ENCODE measurements around the gene C18orf63. TPM values are rescaled to one million over a fixed set of nuclear protein-coding genes. Genes with fewer than 3 reads are reported as not detected.

The C18orf63 gene
- total RNA-seq: not detected
- long read RNA-seq: 0 reads

DNA sequence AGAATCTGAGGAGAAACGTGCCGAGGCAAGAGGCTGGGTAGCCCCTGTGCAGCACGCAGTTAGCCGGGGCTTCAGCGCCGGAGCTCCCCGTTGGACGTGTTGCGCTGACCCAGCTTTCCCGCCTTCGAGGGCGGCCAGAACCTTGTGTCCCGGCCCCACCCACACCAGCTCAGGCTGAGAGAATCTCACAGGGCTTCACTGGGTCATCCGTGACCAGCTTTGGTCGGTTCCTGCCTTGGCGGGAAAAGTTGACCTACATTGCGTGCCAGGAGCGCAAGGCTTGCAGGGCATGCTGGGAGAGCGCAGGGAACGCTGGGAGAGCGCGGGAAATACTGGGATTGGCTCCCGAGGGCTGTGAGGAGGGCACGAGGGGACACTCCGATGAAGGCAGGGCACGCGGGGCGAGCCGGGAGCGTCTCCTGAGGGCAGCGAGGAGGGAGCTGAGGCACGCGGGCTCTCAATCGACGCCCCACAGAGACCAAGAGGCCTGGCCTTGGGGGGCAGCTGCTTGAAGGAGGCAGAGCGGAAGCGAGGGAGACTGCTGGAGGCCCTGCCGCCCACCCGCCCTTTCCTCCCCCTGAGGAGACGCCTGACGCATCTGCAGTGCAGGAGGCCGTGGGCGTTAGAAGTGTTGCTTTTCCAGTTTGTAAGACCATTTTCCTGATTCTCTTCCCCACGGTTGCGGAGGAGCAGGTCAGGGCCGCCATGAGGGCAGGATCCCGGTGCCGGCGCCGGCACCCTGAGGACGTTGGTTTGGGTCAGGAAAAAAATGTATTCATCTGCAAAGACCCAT is at the start of gene C18orf63:
Gene C18orf63 (plus strand): TSS at position 376 of the 793 bp plus-strand sequence. CDS start 2,027 bp downstream, outside the sequence.
- intact Hi-C loops (cut with DNase I): no loop called here
- ATAC-seq (no peak), DNase-seq (no peak)

DNA sequence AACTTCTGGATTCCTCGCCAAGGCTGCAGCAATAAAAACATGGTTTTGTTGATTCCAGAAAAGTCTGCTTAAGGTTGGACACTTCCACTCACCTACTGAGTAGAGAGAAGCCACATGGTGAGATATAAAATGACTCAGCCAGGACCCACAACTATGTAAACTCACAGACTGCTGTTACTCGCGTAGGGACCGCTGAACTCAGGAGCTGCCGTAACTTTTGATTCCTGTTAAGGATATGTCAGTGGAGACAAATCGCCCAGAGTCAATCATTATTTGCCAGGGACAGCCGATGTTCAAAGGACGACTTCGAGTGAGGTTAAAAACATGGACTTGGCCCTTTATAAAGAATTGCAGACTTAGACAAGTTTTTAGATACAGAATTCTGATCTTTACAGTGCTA is 49.5 kb upstream of the C18orf63 start:
- intact Hi-C loops (cut with DNase I): no loop called here
- ATAC-seq (no peak), DNase-seq (no peak)

DNA sequence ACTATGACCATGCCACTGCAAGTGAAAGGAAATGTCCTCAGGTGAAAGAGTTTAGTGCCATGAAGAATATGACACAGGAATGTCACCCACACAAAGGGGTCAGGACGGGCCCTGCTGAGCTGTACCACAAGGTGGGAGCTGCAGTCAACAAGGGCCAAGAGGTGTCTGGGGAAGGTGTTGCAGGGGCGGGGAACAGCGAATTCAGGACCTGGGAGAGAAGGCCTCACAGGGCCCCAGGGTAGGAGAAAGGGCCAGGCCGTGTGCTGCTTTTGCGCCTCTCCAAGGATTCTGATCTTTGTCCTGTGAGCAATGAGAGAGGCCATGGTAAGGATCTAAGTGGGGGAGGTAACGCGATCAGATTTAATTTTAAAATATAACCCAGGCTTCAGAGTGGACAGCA is 47.5 kb upstream of the C18orf63 start:
- intact Hi-C loops (cut with DNase I): no loop called here
- ATAC-seq (no peak), DNase-seq (no peak)

DNA sequence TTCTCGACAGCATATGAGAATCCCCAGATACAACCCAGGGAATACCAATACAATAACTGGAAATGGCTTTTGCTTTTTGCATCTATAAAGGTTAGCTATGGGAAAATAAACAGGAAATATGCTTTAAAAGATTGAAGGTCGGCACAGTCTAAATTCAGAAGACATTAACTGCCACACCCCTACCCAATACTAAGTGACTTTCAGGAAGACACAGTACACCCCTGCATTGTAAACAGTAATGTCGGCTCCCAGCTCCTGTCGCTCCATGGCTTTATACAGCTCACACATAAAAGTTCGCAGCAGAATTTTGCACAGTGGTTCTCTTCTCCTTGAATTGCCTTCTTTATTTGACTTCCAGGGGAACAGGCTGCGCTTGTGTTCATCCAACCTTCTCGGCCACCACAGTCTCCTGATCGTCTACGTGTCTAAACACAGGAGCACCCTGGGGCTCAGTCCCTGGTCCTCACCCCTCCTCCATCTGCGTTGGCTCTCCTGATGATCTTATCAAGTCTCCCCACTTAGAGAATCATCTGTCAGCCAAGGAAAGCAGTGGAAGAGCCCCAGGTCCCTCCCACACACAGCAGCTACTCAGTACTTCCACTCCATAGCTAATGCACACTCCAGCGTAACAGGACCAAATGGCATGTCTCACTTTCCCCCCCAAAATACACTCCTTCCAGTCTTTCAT is 46.6 kb upstream of the C18orf63 start:
- intact Hi-C loops (cut with DNase I): no loop called here
- no peak for DNase-seq
- ATAC-seq: peak; percentile 74 to 91

DNA sequence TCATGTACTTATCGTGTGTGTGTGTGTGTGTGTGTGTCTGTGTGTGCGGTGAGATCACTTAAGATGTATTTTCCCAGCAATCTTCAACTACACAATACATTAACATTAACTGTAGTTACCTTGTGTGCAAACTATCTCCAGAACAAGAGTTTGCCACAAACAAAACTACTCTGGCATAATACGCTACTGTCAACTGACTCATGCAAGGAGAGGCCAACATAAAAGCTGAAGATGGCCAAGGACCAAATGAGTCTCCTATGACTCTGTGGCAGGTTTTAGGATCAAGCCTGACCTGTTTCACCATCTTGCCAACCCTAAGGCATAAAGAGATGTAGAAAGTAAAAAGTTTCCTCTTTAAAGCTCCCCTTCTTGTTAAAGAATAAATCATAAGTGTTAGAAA is 44.0 kb upstream of the C18orf63 start:
- ATAC-seq (no peak), DNase-seq (no peak)
- intact Hi-C loops (cut with DNase I): no loop called here

DNA sequence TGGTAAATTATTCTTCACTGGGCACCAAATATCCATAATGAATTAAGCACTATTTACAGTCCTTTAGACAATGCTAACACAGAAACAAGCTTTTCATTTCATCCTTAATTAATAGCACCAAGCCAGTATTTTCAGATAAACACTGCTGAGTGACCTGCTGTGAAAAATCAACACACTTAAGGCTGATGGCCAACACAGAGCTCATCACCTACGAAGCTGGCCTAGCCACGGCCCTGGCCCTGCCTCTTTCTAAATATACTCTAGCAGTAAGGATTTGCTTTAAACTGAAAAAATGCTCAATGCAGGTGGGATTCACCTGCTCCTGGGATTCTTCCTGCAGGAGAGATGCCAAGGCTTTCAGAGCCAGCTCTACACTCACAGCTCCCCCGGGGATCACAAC is 42.2 kb upstream of the C18orf63 start:
- no peak for ATAC-seq
- DNase-seq: no peak
- intact Hi-C loops (cut with DNase I): no loop called here

DNA sequence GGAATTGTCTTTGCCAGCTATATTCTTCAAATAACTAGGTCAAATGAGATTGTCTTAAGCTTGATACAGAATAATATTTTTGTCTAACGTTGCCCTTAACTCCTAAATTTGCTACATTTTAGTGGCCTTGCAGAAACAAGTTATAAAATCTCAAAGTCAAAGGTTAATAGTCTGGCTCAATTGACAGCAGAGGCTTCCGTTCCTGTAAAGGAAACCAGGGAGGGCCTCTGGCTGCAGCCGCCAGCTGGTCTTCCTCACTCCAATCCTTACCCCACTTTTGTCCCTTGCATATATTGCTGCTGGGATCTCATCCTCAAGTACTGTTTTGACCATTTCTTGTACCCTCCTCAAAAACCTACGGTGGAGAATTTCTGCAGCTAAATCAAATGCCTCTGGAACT is 40.9 kb upstream of the C18orf63 start:
- ATAC-seq: no peak
- no peak for DNase-seq

DNA sequence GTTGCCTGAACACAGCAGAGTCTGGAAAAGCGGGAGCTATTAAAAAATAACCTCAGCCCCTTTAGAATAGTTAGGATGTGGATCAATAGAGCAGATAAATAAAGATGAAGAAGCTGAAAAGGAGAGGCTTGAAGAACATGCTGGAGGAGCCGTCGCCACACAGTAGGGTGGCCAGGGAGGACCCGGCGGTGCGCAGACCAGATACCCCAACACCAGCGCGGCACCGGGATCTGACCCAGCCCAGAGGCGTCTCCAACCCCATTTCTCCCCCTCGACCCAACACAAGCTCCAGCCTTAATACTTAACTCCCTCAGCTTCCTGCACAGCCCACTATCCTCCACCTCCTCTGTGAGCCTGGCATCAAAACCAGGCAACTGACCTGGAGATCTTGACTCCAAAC is 39.9 kb upstream of the C18orf63 start:
- no peak for ATAC-seq
- DNase-seq: no peak
- intact Hi-C loops (cut with DNase I): no loop called here

More for the DNA sequence above, 40.9 kb upstream of the C18orf63 start:
- intact Hi-C loops (cut with DNase I): no loop called here

DNA sequence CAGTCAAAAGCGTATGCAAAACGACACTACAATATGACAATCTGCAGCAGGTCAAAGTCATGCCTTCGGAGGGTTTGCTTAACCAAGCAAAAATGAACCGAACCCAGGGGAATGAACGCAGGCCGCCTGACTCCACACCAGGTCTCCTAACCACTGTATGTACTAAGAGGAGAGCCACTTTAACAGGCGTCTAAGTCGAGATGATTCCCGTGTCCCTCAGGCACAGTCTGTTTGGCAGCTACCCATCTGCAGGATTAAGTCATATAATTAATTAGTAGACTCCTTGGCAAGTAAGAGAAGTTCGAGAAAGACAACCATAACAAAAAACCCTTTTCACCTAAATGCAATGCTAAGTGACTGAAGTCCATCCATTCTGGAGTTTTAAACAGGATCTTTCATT is 39.0 kb upstream of the C18orf63 start:
- intact Hi-C loops (cut with DNase I): no loop called here
- DNase-seq: no peak
- ATAC-seq: peak in 1 of 2 donors; percentile 23

DNA sequence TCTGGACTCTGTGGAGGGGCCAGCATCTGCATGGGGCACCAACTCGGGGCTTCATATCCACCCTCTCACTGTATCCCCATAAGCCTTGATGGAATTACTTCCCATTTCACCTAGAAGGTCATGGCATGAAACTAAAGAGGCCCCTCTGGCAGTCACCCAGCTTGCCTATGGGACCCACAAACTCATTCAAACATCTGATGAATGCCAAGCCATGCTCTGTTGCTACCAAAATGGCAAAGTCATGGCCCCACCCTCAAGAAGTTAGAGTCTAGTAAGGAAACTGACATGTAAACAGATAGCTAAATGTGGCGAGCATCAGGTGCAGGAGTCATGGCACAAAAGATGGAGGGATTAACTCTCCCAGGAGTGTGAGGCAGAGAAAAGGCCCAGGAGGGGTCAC is 38.3 kb upstream of the C18orf63 start:
- no peak for ATAC-seq
- intact Hi-C loops (cut with DNase I): no loop called here
- DNase-seq: no peak

DNA sequence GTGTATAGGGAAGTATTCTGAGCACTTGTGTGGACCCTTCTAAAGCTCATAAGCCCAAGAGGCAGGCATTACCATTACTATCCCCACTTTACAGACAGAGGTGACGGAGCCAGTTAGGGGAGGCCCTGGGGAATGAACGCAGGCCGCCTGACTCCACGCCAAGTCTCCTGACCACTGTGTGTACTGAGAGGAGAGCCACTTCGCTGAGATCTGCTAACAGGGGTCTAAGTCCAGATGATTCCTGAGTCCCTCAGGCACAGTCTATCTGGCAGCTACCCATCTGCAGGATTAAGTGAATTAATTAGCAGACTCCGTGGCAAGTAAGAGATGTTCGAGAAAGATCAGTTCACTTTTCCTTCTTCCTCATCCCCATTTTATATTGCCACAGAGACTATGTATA is 37.6 kb upstream of the C18orf63 start:
- DNase-seq (no peak), ATAC-seq (no peak)
- intact Hi-C loops (cut with DNase I): no loop called here

DNA sequence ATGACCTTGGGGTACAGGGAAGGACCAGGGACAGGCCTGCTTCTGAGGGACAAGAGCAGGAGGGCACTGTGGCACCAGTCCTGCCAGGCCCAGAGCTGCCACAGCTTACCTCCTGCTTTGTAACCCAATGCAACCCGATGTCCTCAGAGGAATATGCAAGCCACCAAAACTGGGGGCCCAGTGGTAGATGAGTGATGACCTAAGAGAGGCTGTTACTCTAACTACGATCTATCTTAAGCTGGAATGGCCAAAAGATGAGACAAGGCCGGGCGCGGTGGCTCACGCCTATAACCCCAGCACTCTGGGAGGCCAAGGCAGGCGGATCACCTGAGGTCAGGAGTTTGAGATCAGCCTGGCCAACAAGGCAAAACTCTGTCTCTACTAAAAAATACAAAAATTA is 36.7 kb upstream of the C18orf63 start:
- ATAC-seq: no peak
- intact Hi-C loops (cut with DNase I): no loop called here
- no peak for DNase-seq

DNA sequence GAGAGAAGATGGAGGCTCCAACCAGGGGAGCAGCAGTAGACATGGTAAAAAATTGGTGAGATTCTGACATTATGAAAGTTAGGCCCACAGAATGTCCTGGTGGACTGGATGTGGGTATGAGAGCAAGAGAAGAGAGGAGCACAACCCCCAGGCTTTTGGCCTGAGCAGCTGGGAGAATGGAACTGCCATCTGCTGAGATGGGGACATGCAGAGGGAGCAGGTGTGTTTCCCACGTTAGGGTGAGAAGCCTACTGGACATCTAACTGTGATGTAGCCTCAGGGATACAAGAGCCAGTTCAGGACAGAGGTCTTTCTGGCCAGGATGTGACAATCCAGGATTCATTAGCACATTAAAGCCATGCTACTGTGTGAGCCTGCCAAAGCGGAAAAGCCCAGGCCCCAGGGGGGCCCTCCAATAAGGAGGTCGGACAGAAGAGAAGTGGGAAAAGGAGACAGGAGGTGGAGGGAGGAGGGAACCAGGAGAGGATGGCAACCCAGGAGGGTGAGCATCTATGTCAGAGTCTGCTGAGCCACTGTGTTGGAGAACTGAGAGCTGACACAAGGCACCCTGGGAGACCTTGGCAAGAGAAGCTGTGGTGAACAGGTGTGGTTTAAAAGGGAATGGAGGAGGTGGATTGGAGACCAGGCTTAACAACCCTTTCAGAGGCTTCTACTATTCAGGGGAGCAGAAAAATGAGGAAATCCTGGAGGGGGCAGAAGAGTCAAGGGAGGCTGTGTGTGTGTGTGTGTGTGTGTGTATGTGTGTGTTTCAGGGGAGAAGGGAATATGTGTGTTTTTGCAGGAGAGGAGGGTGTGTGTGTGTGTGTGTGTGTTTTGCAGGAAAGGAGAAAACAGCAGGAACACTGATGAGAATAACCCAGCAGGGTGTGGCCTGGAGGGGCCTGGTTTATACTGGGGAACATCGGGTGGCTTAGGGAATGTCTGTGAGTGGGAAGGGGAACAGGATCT is 34.3 kb upstream of the C18orf63 start:
- ATAC-seq (no peak), DNase-seq (no peak)
- intact Hi-C loops (cut with DNase I): no loop called here

DNA sequence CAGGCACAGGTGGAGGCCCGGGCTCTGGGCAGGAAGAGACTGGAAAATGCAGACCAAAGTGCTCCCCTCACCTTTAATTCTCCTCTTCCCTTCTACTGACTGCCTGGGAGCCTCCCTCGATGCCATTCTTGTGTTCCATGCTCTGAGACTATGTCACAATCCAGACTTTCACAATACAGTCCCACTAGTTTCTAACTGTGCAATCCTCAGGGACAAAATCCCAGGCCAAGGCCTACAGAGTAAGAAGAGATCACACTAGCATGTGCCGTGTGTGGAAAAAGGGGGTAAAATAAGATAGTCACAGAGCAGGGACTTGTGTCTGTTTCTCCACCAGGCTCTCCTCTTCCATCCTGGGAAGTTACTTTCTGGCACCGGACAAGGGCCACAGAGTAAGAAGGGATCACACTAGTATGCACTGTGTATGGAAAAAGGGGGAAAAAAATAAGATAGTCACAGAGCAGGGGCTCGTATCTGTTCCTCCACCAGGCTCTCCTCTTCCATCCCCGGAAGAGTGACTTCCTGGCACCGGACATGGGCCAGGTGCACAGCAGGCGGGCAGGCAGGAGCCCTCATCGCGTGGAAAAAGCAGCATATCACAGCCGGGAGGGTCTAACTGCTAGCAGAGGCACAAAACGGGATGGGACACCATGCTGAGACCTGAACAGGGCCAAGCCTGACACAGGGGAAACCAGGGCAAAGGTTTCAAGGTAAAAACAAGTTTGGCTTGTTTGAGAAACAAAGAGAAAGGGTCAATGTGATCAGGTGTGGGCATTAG is 33.5 kb upstream of the C18orf63 start:
- ATAC-seq (peak in 1 of 2 donors; percentile 59), DNase-seq (no peak)
- intact Hi-C loops (cut with DNase I): no loop called here

DNA sequence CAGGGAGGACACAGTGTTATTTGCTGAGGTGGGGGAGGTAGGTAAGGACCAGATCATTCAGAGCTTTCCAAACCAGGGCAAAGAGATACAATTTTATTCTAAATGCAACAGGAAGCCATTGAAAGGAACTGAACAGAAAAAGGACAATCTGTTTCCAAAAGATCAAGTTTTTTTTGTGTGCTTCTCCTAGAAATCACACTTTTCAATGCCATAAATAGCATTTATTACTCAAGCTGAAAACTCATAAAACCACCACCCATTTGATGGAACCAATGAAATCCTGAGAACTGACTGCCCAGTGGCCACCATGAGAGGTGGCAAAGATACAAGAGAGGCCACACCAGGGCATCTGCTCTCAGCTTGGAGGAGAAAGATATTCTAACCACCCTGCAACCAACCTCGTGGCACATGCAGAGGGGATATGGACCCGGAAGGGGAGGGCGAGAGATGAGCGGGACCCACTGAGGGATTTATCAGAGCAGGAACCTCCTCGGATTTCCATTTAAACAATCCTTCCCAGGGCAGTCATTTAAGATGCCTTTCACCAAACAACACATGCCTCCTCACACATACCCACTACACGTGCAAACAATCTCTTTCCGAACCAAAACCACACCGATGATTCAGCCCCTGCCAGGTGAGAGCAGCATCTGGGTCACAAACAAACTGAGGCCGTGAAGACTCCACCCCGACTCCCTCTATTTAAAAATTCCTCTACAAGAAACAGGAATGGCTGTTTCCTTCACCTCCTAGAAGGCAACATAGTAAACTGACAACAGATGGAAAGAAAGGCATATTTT is 32.7 kb upstream of the C18orf63 start:
- no peak for ATAC-seq
- DNase-seq: no peak
- intact Hi-C loops (cut with DNase I): no loop called here

DNA sequence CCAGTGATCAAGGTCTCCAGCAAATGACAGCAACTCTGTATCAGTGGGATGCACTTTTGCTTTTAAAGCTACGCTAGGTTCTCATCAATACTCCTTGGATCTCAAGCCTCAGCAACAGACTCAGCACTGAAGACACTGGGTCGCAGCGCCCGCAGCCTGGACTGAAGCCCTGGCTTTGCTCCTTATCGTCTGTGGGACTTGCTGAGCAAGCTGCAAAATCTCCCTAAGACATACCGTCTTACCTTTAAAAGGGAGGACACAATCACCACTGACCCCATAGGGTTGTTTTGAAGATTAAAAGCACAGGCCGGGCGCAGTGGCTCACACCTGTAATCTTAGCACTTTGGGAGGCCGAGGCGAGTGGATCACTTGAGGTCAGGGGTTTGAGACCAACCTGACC is 32.0 kb upstream of the C18orf63 start:
- intact Hi-C loops (cut with DNase I): no loop called here
- no peak for ATAC-seq
- no peak for DNase-seq

DNA sequence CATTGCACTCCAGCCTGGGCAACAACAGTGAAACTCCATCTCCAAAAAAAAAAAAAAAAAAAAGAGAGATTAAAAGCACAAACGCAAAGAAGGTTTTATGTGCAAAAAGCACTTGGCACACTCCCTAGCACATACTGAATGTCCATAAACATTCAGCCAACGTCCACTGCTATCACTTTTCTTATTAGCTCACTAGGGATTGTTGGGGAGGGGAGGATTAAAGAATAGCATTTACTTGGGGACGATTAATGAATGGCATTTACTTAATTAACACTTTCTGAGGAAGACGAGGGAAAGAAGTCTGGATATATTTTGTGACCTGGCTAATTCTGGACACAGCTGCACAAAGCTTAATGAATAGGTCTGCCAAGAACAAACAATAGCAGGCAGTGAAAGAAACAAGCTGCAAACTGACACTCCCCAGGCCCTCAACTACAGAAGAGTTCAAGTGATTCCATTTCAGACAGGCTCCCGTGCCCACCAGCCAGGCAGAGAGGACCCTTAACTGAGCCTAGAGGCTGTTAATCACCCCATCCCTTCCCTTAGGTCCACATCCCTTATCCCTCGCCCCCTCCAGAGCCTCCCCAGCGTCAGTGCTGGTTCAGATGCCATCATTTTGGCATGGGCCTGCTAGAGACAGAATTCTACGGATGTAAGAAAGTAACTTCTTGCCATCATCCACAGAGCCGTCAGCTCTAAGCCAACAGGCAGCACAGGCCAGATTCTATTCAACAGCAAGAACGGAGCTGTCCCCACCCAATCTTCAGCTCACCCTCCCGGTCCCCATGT is 31.3 kb upstream of the C18orf63 start:
- intact Hi-C loops (cut with DNase I): no loop called here
- peak; percentile 42 to 64 for ATAC-seq
- no peak for DNase-seq

All from left cardiac atrium (tissue), 4 donors.